ENCODE data around the gene APBA2. TPM values are rescaled to one million over a fixed set of nuclear protein-coding genes. Genes with fewer than 3 reads are reported as not detected.

The APBA2 gene
- total RNA-seq, 1 experiment from 2014 or later, result 0.31 TPM

GRCh38 chr15:29008846-29009245 lies 123.1 kb downstream of the APBA2 start:
- H3K4me1 ChIP-seq (ENCODE audit: control insufficient read depth, insufficient read depth, low read length), result no peaks in the 10 kb centered on the region
- intact Hi-C loops (cut with micrococcal nuclease; ENCODE audit: unreplicated experiment), result no loop called here
- CTCF ChIA-PET, result no interaction called here
- H3K27ac ChIP-seq (ENCODE audit: low read length), result no peak overlapping the region
- no peaks in the 10 kb centered on the region for H3K9me3 ChIP-seq (ENCODE audit: control insufficient read depth, insufficient read depth, low read depth, low read length)
- in situ Hi-C loops (cut with HindIII; ENCODE audit: low pct_unique_long_range_greater_than_20kb, low sequenced_read_pairs), result no loop called here
- H3K4me3 ChIP-seq (ENCODE audit: low read depth in 2 of 2, low read length in 2 of 2), result no peak overlapping the region
- DNase-seq (ENCODE audit: low read depth, low spot score), result no peak
- H3K36me3 ChIP-seq (ENCODE audit: control insufficient read depth, insufficient read depth, low read length), result no peaks in the 10 kb centered on the region
- POLR2A ChIA-PET, result no interaction called here
- TF ChIP-seq SIN3A (IDR thresholded peaks at IDR 0.05; ENCODE audit: borderline replicate concordance, insufficient read depth, low read depth, low read length) (no peak), REST (IDR thresholded peaks at IDR 0.05; ENCODE audit: insufficient read depth in 1 of 2, low read depth in 2 of 2, low read length in 1 of 2) (no peak), TCF7L2 (IDR thresholded peaks at IDR 0.05; ENCODE audit: low read depth, low read length) (no peak), POLR2AphosphoS5 (IDR thresholded peaks at IDR 0.05; ENCODE audit: low read depth, low read length) (no peak)
- TF ChIP-seq, protein P1, sequence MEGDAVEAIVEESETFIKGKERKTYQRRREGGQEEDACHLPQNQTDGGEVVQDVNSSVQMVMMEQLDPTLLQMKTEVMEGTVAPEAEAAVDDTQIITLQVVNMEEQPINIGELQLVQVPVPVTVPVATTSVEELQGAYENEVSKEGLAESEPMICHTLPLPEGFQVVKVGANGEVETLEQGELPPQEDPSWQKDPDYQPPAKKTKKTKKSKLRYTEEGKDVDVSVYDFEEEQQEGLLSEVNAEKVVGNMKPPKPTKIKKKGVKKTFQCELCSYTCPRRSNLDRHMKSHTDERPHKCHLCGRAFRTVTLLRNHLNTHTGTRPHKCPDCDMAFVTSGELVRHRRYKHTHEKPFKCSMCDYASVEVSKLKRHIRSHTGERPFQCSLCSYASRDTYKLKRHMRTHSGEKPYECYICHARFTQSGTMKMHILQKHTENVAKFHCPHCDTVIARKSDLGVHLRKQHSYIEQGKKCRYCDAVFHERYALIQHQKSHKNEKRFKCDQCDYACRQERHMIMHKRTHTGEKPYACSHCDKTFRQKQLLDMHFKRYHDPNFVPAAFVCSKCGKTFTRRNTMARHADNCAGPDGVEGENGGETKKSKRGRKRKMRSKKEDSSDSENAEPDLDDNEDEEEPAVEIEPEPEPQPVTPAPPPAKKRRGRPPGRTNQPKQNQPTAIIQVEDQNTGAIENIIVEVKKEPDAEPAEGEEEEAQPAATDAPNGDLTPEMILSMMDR (IDR thresholded peaks at IDR 0.05), result no peak
- BruUV-seq (replicated peaks), result no TSS peak
- ATAC-seq, result no peak
- no peaks in the 10 kb centered on the region; the same call in 1 of the 2 replicates for H3K27me3 ChIP-seq (ENCODE audit: control insufficient read depth, insufficient read depth, low read length)

- no peak for ATAC-seq
Observed at GRCh38 chr15:29012097-29012496, 126.3 kb downstream of the APBA2 start.

More at GRCh38 chr15:29012097-29012496, 126.3 kb downstream of the APBA2 start:
- TF ChIP-seq SIN3A (IDR thresholded peaks at IDR 0.05; ENCODE audit: borderline replicate concordance, insufficient read depth, low read depth, low read length) (no peak), REST (IDR thresholded peaks at IDR 0.05; ENCODE audit: insufficient read depth in 1 of 2, low read depth in 2 of 2, low read length in 1 of 2) (no peak), TCF7L2 (IDR thresholded peaks at IDR 0.05; ENCODE audit: low read depth, low read length) (no peak), POLR2AphosphoS5 (IDR thresholded peaks at IDR 0.05; ENCODE audit: low read depth, low read length) (no peak)
- Histone ChIP-seq H3K4me3 (ENCODE audit: low read depth in 2 of 2, low read length in 2 of 2) (no peak overlapping the region), H3K27ac (ENCODE audit: low read length) (no peak overlapping the region), H3K9me3 (ENCODE audit: control insufficient read depth, insufficient read depth, low read depth, low read length) (no peaks in the 10 kb centered on the region), H3K4me1 (ENCODE audit: control insufficient read depth, insufficient read depth, low read length) (no peaks in the 10 kb centered on the region), H3K27me3 (ENCODE audit: control insufficient read depth, insufficient read depth, low read length) (no peaks in the 10 kb centered on the region; the same call in 1 of the 2 replicates), H3K36me3 (ENCODE audit: control insufficient read depth, insufficient read depth, low read length) (no peaks in the 10 kb centered on the region)
- POLR2A ChIA-PET, result no interaction called here
- DNase-seq (ENCODE audit: low read depth, low spot score), result no peak
- in situ Hi-C loops (cut with HindIII; ENCODE audit: low pct_unique_long_range_greater_than_20kb, low sequenced_read_pairs) (no loop called here), intact Hi-C loops (cut with micrococcal nuclease; ENCODE audit: unreplicated experiment) (no loop called here)
- BruUV-seq (replicated peaks), result no TSS peak
- CTCF ChIA-PET, result no interaction called here
